ENCODE data around the gene CFAP77. TPM values are rescaled to one million over a fixed set of nuclear protein-coding genes. Genes with fewer than 3 reads are reported as not detected.

The CFAP77 gene
- total and polyA plus RNA-seq, 4 donors: 4.9 to 12.8 (median 6.2) TPM

DNA sequence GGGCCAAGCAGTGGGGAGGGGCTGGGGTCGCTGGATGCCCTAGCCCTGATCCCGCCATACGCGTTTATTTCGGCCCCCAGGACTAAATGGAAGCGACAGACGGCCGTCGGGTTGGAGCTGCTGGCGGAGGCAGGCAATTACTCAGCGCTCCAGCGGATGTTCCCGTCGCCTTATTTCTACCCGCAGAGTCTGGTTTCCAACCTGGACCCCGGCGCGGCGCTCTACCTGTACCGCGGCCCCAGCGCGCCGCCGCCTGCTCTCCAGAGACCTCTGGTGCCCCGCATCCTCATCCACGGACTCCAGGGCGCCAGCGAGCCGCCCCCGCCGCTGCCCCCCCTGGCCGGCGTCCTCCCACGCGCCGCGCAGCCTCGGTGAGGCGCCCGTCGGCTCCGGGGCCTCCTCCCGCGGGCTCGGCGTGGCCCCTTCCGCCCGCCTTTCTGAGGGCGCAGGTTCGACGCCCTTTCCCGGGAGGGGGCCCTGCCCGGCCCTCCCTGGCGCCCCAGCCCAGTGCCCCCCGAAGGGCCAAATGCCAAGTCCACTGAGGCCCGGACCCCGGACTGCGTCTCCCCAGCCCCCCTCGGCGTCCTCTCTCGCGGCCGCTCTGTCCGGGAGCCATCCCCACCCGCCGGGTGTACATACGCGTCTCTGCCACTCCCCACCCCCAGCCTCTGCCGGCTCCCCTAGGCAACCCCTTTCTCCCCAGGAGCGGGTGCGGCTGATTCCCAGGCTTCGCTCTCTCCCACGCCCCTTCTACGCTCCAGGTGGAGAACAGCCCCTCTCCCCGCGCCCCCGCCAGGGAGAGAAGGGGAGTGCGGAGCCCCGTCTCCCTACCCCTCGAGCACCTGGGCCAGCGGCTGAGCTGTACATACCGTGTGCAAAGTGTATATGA, 179.4 kb downstream of the CFAP77 start:
- no peak overlapping the region for H3K4me3 ChIP-seq
- WGBS, 2 donors: 4% methylated on average over 63 to 83 of the region's 83 CpGs
- TF ChIP-seq, protein P1, sequence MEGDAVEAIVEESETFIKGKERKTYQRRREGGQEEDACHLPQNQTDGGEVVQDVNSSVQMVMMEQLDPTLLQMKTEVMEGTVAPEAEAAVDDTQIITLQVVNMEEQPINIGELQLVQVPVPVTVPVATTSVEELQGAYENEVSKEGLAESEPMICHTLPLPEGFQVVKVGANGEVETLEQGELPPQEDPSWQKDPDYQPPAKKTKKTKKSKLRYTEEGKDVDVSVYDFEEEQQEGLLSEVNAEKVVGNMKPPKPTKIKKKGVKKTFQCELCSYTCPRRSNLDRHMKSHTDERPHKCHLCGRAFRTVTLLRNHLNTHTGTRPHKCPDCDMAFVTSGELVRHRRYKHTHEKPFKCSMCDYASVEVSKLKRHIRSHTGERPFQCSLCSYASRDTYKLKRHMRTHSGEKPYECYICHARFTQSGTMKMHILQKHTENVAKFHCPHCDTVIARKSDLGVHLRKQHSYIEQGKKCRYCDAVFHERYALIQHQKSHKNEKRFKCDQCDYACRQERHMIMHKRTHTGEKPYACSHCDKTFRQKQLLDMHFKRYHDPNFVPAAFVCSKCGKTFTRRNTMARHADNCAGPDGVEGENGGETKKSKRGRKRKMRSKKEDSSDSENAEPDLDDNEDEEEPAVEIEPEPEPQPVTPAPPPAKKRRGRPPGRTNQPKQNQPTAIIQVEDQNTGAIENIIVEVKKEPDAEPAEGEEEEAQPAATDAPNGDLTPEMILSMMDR (IDR thresholded peaks at IDR 0.05; ENCODE audit: control extremely low read depth, extremely low read depth): no peak
- no peak overlapping the region for H3K9ac ChIP-seq (ENCODE audit: insufficient read depth in 1 of 2, low read length in 2 of 2)
- H3K9me3 ChIP-seq (ENCODE audit: control insufficient read depth in 4 of 4, insufficient read depth in 3 of 4, low read length in 3 of 4): peaks cover 0 to 3% (median 0%) of the 10 kb centered on the region in 4 donors
- H3K27ac ChIP-seq (ENCODE audit: low read depth in 1 of 2, low read length in 1 of 2): no peak overlapping the region
- ATAC-seq (ENCODE audit: insufficient read depth, low FRiP score) (no peak), DNase-seq (no peak)
- peaks cover 0 to 6% (median 0%) of the 10 kb centered on the region in 5 donors for H3K4me1 ChIP-seq (ENCODE audit: control insufficient read depth in 5 of 5, insufficient read depth in 5 of 5, low read length in 5 of 5)
- H3K36me3 ChIP-seq (ENCODE audit: control insufficient read depth in 4 of 4, insufficient read depth in 4 of 4, low read length in 4 of 4): peaks cover 0 to 7% (median 3%) of the 10 kb centered on the region in 4 donors
- peaks cover 18 to 77% (median 70%) of the 10 kb centered on the region in 3 donors for H3K27me3 ChIP-seq (ENCODE audit: control insufficient read depth in 3 of 3, insufficient read depth in 3 of 3, low read length in 2 of 3)

- Histone ChIP-seq H3K4me3 (no peak overlapping the region), H3K27ac (ENCODE audit: low read depth in 1 of 2, low read length in 1 of 2) (no peak overlapping the region), H3K9me3 (ENCODE audit: control insufficient read depth in 4 of 4, insufficient read depth in 3 of 4, low read length in 3 of 4) (peaks cover 0 to 5% (median 0%) of the 10 kb centered on the region in 4 donors), H3K36me3 (ENCODE audit: control insufficient read depth in 4 of 4, insufficient read depth in 4 of 4, low read length in 4 of 4) (peaks cover 0 to 11% (median 5%) of the 10 kb centered on the region in 4 donors), H3K4me1 (ENCODE audit: control insufficient read depth in 5 of 5, insufficient read depth in 5 of 5, low read length in 5 of 5) (peaks cover 0 to 6% (median 0%) of the 10 kb centered on the region in 5 donors), H3K27me3 (ENCODE audit: control insufficient read depth in 3 of 3, insufficient read depth in 3 of 3, low read length in 2 of 3) (peaks cover 18 to 71% (median 64%) of the 10 kb centered on the region in 3 donors), H3K9ac (ENCODE audit: insufficient read depth in 1 of 2, low read length in 2 of 2) (no peak overlapping the region)
- TF ChIP-seq, protein P1 (IDR thresholded peaks at IDR 0.05; ENCODE audit: control extremely low read depth, extremely low read depth): no peak
- ATAC-seq (ENCODE audit: insufficient read depth, low FRiP score) (no peak), DNase-seq (no peak)
- WGBS, 2 donors: 6% methylated on average over 17 of the region's 17 CpGs
Observed at GRCh38 chr9:132590037-132590317, 180.0 kb downstream of the CFAP77 start.

GRCh38 chr9:132590318-132591182, 180.5 kb downstream of the CFAP77 start:
- no peak overlapping the region for H3K9ac ChIP-seq (ENCODE audit: insufficient read depth in 1 of 2, low read length in 2 of 2)
- no peak overlapping the region for H3K4me3 ChIP-seq
- 3 to 4% methylated on average over 67 to 73 of the region's 73 CpGs for WGBS, 2 donors
- peaks cover 0 to 6% (median 0%) of the 10 kb centered on the region in 5 donors for H3K4me1 ChIP-seq (ENCODE audit: control insufficient read depth in 5 of 5, insufficient read depth in 5 of 5, low read length in 5 of 5)
- TF ChIP-seq, protein P1 (IDR thresholded peaks at IDR 0.05; ENCODE audit: control extremely low read depth, extremely low read depth): no peak
- ATAC-seq (ENCODE audit: insufficient read depth, low FRiP score): no peak
- H3K9me3 ChIP-seq (ENCODE audit: control insufficient read depth in 4 of 4, insufficient read depth in 3 of 4, low read length in 3 of 4): peaks cover 0 to 5% (median 0%) of the 10 kb centered on the region in 4 donors
- H3K36me3 ChIP-seq (ENCODE audit: control insufficient read depth in 4 of 4, insufficient read depth in 4 of 4, low read length in 4 of 4): peaks cover 0 to 12% (median 6%) of the 10 kb centered on the region in 4 donors
- peaks cover 15 to 66% (median 59%) of the 10 kb centered on the region in 3 donors for H3K27me3 ChIP-seq (ENCODE audit: control insufficient read depth in 3 of 3, insufficient read depth in 3 of 3, low read length in 2 of 3)
- no peak overlapping the region for H3K27ac ChIP-seq (ENCODE audit: low read depth in 1 of 2, low read length in 1 of 2)
- DNase-seq: peak in 1 of 3 donors; percentile 13

All from lung (tissue), 12 donors.